HepG2 (cell line): ENCODE measurements around the gene CTDSP2. TPM values are rescaled to one million over a fixed set of nuclear protein-coding genes. Genes with fewer than 3 reads are reported as not detected.

Experiments
- CCDC6 ChIP-seq: sonication (generic); formaldehyde crosslinking; IDR thresholded peaks from 2 replicates; pipeline ENCODE4 v1.8.1; 2022; ENCODE audit warnings: mild to moderate bottlenecking, missing genetic modification reagents, moderate library complexity
- E2F1 ChIP-seq: sonication (generic); formaldehyde crosslinking; IDR thresholded peaks from 2 replicates; pipeline ENCODE4 v1.5.0; 2020; ENCODE audit warnings: missing genetic modification reagents
- FUBP1 ChIP-seq: sonication (generic); formaldehyde crosslinking; IDR thresholded peaks from 2 replicates; pipeline ENCODE4 v1.5.1; 2020; ENCODE audit warnings: missing genetic modification reagents, mild to moderate bottlenecking, borderline replicate concordance
- GMEB2 ChIP-seq: IDR thresholded peaks from 2 replicates; pipeline ENCODE4 v1.6.1; 2016; ENCODE audit warnings: missing biosample characterization, missing genetic modification reagents, low read depth
- ISL2 ChIP-seq: sonication (generic); formaldehyde crosslinking; IDR thresholded peaks from 2 replicates; pipeline ENCODE4 v1.5.0; 2020; ENCODE audit warnings: missing genetic modification reagents
- NAIF1 ChIP-seq: sonication (generic); formaldehyde crosslinking; IDR thresholded peaks from 2 replicates; pipeline ENCODE4 v1.5.0; 2020; ENCODE audit warnings: mild to moderate bottlenecking, missing genetic modification reagents, borderline replicate concordance
- NR2F1 ChIP-seq, 2 experiments: fragments of 450-650 bp in 1 of 2; formaldehyde crosslinking in 1 of 2; IDR thresholded peaks; 2 replicates each; pipeline versions ENCODE4 v1.5.0 to v1.6.1; 2016 to 2020; ENCODE audit warnings: mild to moderate bottlenecking in 1 of 2, missing compliant biosample characterization in 1 of 2, missing genetic modification reagents in 1 of 2, moderate library complexity in 1 of 2
- RAD21 ChIP-seq: fragments of 450-650 bp; formaldehyde crosslinking; IDR thresholded peaks from 2 replicates; pipeline ENCODE4 v1.5.0; 2020; ENCODE audit warnings: mild to moderate bottlenecking
- YY1 ChIP-seq: IDR thresholded peaks from 2 replicates; pipeline ENCODE4 v1.6.1; 2011; ENCODE audit warnings: low read length, low read depth, moderate library complexity, mild to moderate bottlenecking; ENCODE audit not compliant: insufficient read depth, insufficient replicate concordance
- ZFP91 ChIP-seq: sonication (generic); formaldehyde crosslinking; IDR thresholded peaks from 2 replicates; pipeline ENCODE4 v1.9.0; 2022; ENCODE audit warnings: missing genetic modification reagents, mild to moderate bottlenecking, borderline replicate concordance
- ZNF136 ChIP-seq: sonication (generic); formaldehyde crosslinking; IDR thresholded peaks from 2 replicates; pipeline ENCODE4 v1.8.1; 2022; ENCODE audit warnings: low read depth, mild to moderate bottlenecking, moderate library complexity, missing genetic modification reagents
- ZNF317 ChIP-seq: sonication (generic); formaldehyde crosslinking; IDR thresholded peaks from 2 replicates; pipeline ENCODE4 v1.5.0; 2020; ENCODE audit warnings: mild to moderate bottlenecking, missing genetic modification reagents
- ZNF430 ChIP-seq: sonication (generic); formaldehyde crosslinking; IDR thresholded peaks from 2 replicates; pipeline ENCODE4 v1.9.0; 2021; ENCODE audit warnings: mild to moderate bottlenecking, missing genetic modification reagents
- ZNF607 ChIP-seq: sonication (generic); formaldehyde crosslinking; IDR thresholded peaks from 2 replicates; pipeline ENCODE4 v1.5.1; 2020; ENCODE audit warnings: missing genetic modification reagents, mild to moderate bottlenecking, borderline replicate concordance
- ZNF609 ChIP-seq: sonication (generic); formaldehyde crosslinking; IDR thresholded peaks from 2 replicates; pipeline ENCODE4 v1.4.0; 2020; ENCODE audit warnings: mild to moderate bottlenecking, missing genetic modification reagents, borderline replicate concordance
- ZNF670 ChIP-seq: sonication (generic); formaldehyde crosslinking; IDR thresholded peaks from 2 replicates; pipeline ENCODE4 v1.8.0; 2022; ENCODE audit warnings: mild to moderate bottlenecking, missing genetic modification reagents, borderline replicate concordance
- polyA plus RNA-seq, 8 experiments: library from polyadenylated mRNA; depleted of rRNA in 3 of 8; stranded (reverse) in 7 of 8; unstranded in 1 of 8; fragments of >200 nt; fragmentation: Illumina TruSeq in 4 of 8; extraction: Trizol in 4 of 8; gene quantifications; 2 replicates each; pipeline versions ENCODE4 v1.2.1 to v1.2.3, GENCODE V29; 2011 to 2016; ENCODE audit warnings: low read depth in 4 of 8, missing spikeins in 1 of 8, mixed read lengths in 1 of 8; ENCODE audit not compliant: insufficient read depth in 1 of 8
- total RNA-seq, 5 experiments: library from RNA; depleted of rRNA; stranded (reverse); fragments of >200 nt; fragmentation: Illumina TruSeq; extraction: Trizol; gene quantifications; 2 replicates each; pipeline ENCODE4 v1.2.3, GENCODE V29; 2016; ENCODE audit warnings: low read depth in 1 of 5

CTDSP2 gene
- total and polyA plus RNA-seq, 2 of the 13 experiments (the other 11 are each of a cell fraction or from before 2014, with no cell fraction given) = 38.1 to 82.5 TPM

GRCh38 chr12:57846577-57847319 is at the start of gene CTDSP2 (continued):
- TF ChIP-seq NR2F1 (CRISPR knock-in tag; IDR thresholded peaks at IDR 0.05) (no peak), ZNF670 (CRISPR knock-in tag) (no peak), CCDC6 (CRISPR knock-in tag) (peak; percentile 34; the same call in 1 of the 2 replicates), NAIF1 (0 out of 2 replicates have a peak, but pooled peaks have one; percentile 34), ISL2 (no peak), ZNF430 (peak; percentile 60; the same call in 1 of the 2 replicates), ZFP91 (CRISPR knock-in tag) (peak; percentile 25; the same call in 1 of the 2 replicates), GMEB2 (CRISPR knock-in tag) (no peak), ZNF136 (CRISPR knock-in tag) (no peak), FUBP1 (no peak), RAD21 (CRISPR knock-in tag) (0 out of 2 replicates have a peak, but pooled peaks have one; percentile 3), E2F1 (CRISPR knock-in tag) (no peak), ZNF609 (CRISPR knock-in tag) (0 out of 2 replicates have a peak, but pooled peaks have one; percentile 17), ZNF607 (CRISPR knock-in tag) (no peak), ZNF317 (CRISPR knock-in tag) (no peak), YY1 (peak; percentile 75)
